Calu3 (cell line): ENCODE measurements around the gene THAP6. TPM values are rescaled to one million over a fixed set of nuclear protein-coding genes. Genes with fewer than 3 reads are reported as not detected.
A peak's percentile ranks its signal among the peaks of the same experiment; 100 is the strongest.
"Not testable (repeated sequence)": the region's sequence is repeated elsewhere in the genome, so short reads cannot be mapped to it uniquely, and the experiment has no call there.

Experiments
- BruUV-seq: library from RNA; stranded (reverse); fragments of 400-500 nt; replicated peaks from 2 replicates; lab custom pipeline; 2021; lab: Mats Ljungman, UMichigan
- CTCF ChIA-PET: fragments of 300-600 bp; sonication (Branson Sonifier 250); formaldehyde crosslinking; loops from one replicate; lab custom pipeline; 2022; ENCODE audit warnings: antibody characterized with exemption; lab: Charles Lee
- DNase-seq: peaks from one replicate; pipeline ENCODE4 v3.0.0; 2022
- H3K27ac Mint-ChIP-seq: one replicate; pipeline ENCODE4 v1.8.0; 2022; ENCODE audit warnings: mixed read lengths; ENCODE audit not compliant: unreplicated experiment
- H3K27me3 Mint-ChIP-seq: one replicate; pipeline ENCODE4 v1.8.0; 2022; ENCODE audit warnings: mixed read lengths; ENCODE audit not compliant: unreplicated experiment
- H3K36me3 Mint-ChIP-seq: one replicate; pipeline ENCODE4 v1.8.0; 2022; ENCODE audit warnings: mild to moderate bottlenecking, moderate library complexity, mixed read lengths; ENCODE audit not compliant: insufficient read depth, unreplicated experiment
- H3K4me1 Mint-ChIP-seq: one replicate; pipeline ENCODE4 v1.8.0; 2022; ENCODE audit warnings: mild to moderate bottlenecking, low read depth, mixed read lengths; ENCODE audit not compliant: unreplicated experiment
- H3K4me3 Mint-ChIP-seq: one replicate; pipeline ENCODE4 v1.8.0; 2022; ENCODE audit warnings: mild to moderate bottlenecking, low read depth, moderate library complexity, mixed read lengths; ENCODE audit not compliant: unreplicated experiment
- H3K9me3 Mint-ChIP-seq: one replicate; pipeline ENCODE4 v1.8.0; 2022; ENCODE audit warnings: low read depth, mixed read lengths; ENCODE audit not compliant: unreplicated experiment
- intact Hi-C: fragments of 100-400 bp; cut with micrococcal nuclease; formaldehyde crosslinking; loops from one replicate; pipeline ENCODE4 v1.10.0; 2022; ENCODE audit not compliant: unreplicated experiment
- total RNA-seq: library from RNA; stranded (reverse); gene quantifications from 2 replicates; pipeline ENCODE4 v1.2.3, GENCODE V29; 2022
- TF ChIP-seq, protein P1 (sequence below): fragments of 200-600 bp; IDR thresholded peaks from one replicate; pipeline ENCODE4 v1.8.0; 2022; ENCODE audit warnings: antibody characterized with exemption; ENCODE audit not compliant: unreplicated experiment

Gene THAP6
- total RNA-seq, 1 experiment from 2014 or later: 10.9 TPM

DNA sequence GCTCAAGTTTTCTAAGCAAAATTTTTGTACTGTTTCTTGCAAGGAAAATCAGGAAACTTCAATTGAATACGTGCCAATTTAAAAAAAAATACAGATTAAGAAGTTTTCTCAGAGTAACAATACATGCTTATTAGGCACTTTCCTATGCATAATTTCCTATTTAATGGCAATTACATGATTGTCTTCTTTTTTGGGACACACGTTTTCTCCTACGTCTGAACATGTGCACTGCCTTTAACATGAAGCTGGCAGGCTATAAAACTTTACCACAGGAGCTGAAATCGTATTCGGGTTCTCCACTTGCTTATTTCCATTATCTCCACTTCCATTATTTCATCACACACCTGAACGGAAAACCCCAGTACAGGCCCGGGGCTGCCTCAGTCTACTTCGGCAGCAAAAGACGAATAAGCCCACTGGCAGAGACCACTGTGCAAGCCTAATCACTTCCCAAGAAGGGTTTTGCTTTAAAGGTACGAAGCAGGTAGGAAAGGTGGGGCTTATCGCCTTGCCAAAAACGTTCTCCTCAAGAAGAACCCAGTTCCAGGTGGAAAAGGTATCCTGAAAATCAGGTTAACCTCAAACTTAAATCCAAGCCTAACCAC, 645 bp upstream of the THAP6 start:
- no peak overlapping the region for H3K4me3 Mint-ChIP-seq

GRCh38 chr4:75514949-75515612, 808 bp downstream of the THAP6 start:
- CTCF ChIA-PET: interaction anchor here (1.8 kb wide), 1 partner anchor 40 kb away, joined by 3 read pairs; the partner anchor contains the start of gene ODAPH
- no TSS peak for BruUV-seq
- Mint-ChIP-seq H3K36me3 (peaks cover 28% of the 10 kb centered on the region), H3K27me3 (no peaks in the 10 kb centered on the region), H3K4me3 (no peak overlapping the region), H3K9me3 (no peaks in the 10 kb centered on the region), H3K4me1 (peaks cover 2% of the 10 kb centered on the region), H3K27ac (peak overlapping the region; percentile 86)
- peak; percentile 4 for DNase-seq
- intact Hi-C loops: no loop called here
- TF ChIP-seq, protein P1, sequence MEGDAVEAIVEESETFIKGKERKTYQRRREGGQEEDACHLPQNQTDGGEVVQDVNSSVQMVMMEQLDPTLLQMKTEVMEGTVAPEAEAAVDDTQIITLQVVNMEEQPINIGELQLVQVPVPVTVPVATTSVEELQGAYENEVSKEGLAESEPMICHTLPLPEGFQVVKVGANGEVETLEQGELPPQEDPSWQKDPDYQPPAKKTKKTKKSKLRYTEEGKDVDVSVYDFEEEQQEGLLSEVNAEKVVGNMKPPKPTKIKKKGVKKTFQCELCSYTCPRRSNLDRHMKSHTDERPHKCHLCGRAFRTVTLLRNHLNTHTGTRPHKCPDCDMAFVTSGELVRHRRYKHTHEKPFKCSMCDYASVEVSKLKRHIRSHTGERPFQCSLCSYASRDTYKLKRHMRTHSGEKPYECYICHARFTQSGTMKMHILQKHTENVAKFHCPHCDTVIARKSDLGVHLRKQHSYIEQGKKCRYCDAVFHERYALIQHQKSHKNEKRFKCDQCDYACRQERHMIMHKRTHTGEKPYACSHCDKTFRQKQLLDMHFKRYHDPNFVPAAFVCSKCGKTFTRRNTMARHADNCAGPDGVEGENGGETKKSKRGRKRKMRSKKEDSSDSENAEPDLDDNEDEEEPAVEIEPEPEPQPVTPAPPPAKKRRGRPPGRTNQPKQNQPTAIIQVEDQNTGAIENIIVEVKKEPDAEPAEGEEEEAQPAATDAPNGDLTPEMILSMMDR: no peak

More for the DNA sequence above, 645 bp upstream of the THAP6 start:
- Mint-ChIP-seq H3K27me3 (no peaks in the 10 kb centered on the region), H3K27ac (peak overlapping the region; percentile 86), H3K9me3 (no peaks in the 10 kb centered on the region), H3K36me3 (peaks cover 28% of the 10 kb centered on the region), H3K4me1 (peaks cover 9% of the 10 kb centered on the region)
- BruUV-seq: TSS peak; percentile 53
- CTCF ChIA-PET: interaction anchor here (0.5 to 1.8 kb wide), 2 partner anchors 42 to 374 kb away, joined by 3 read pairs; partner anchors contain the start of gene ODAPH
- no peak for DNase-seq
- intact Hi-C loops: no loop called here
- TF ChIP-seq, protein P1: no peak

GRCh38 chr4:75516144-75516543, 1.9 kb downstream of the THAP6 start:
- H3K27me3 Mint-ChIP-seq: no peaks in the 10 kb centered on the region
- no TSS peak for BruUV-seq
- H3K4me1 Mint-ChIP-seq: no peaks in the 10 kb centered on the region
- CTCF ChIA-PET: no interaction called here
- H3K27ac Mint-ChIP-seq: no peak overlapping the region
- H3K4me3 Mint-ChIP-seq: no peak overlapping the region
- DNase-seq: no peak
- H3K9me3 Mint-ChIP-seq: no peaks in the 10 kb centered on the region
- peaks cover 28% of the 10 kb centered on the region for H3K36me3 Mint-ChIP-seq
- TF ChIP-seq, protein P1: no peak
- intact Hi-C loops: no loop called here

DNA sequence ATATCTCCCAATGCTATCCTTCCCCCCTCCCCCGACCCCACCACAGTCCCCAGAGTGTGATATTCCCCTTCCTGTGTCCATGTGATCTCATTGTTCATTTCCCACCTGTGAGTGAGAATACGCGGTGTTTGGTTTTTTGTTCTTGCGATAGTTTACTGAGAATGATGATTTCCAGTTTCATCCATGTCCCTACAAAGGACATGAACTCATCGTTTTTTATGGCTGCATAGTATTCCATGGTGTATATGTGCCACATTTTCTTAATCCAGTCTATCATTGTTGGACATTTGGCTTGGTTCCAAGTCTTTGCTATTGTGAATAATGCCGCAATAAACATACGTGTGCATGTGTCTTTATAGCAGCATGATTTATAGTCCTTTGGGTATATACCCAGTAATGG, 5.2 kb downstream of the THAP6 start:
- H3K27ac Mint-ChIP-seq, intact Hi-C loops: not testable (repeated sequence)
- peaks cover 13% of the 10 kb centered on the region for H3K36me3 Mint-ChIP-seq

More for the DNA sequence above, 5.2 kb downstream of the THAP6 start:
- not testable (repeated sequence) for H3K9me3 Mint-ChIP-seq, BruUV-seq, H3K27me3 Mint-ChIP-seq, H3K4me3 Mint-ChIP-seq, DNase-seq, H3K4me1 Mint-ChIP-seq
- CTCF ChIA-PET: interaction anchor here (0.7 kb wide), 1 partner anchor 28 kb away, joined by 3 read pairs; no protein-coding TSS in a partner anchor
